GM13976 (cell line): ENCODE measurements around the gene SMIM22.
"Not testable (repeated sequence)": the region's sequence is repeated elsewhere in the genome, so short reads cannot be mapped to it uniquely, and the experiment has no call there.

Experiments used
- DNase-seq: peaks from one replicate; pipeline ENCODE4 v3.0.0; 2012; ENCODE audit warnings: low spot score
- CTCF ChIP-seq: IDR thresholded peaks from 2 replicates; pipeline ENCODE4 v1.5.1; 2012; ENCODE audit warnings: borderline replicate concordance, mild to moderate bottlenecking; ENCODE audit not compliant: insufficient read depth; ENCODE audit errors: extremely low read depth, missing control alignments, control extremely low read depth
- in situ Hi-C: fragments of 300-500 bp; cut with MboI; formaldehyde crosslinking; loops from one replicate; pipeline ENCODE4 v1.12.0; 2022; ENCODE audit warnings: low sequenced_read_pairs, mixed read lengths, inconsistent platforms; ENCODE audit not compliant: unreplicated experiment

Gene SMIM22

GRCh38 chr16:4777339-4778049, 17.7 kb upstream of the SMIM22 start:
- no peak for TF ChIP-seq CTCF
- no peak for DNase-seq
- in situ Hi-C loops, result no loop called here

- DNase-seq, result no peak
- no peak for TF ChIP-seq CTCF
- in situ Hi-C loops, result no loop called here
These were observed 17.1 kb upstream of the SMIM22 start for GRCh38 chr16:4778050-4778392.

GRCh38 chr16:4780235-4780634, 14.9 kb upstream of the SMIM22 start:
- no peak for DNase-seq
- in situ Hi-C loops, result no loop called here
- no peak for TF ChIP-seq CTCF

- in situ Hi-C loops, result no loop called here
These were observed 11.8 kb upstream of the SMIM22 start for GRCh38 chr16:4783251-4783950.

GRCh38 chr16:4783951-4784336, 11.2 kb upstream of the SMIM22 start:
- in situ Hi-C loops, result no loop called here
- DNase-seq, result no peak
- no peak for TF ChIP-seq CTCF

More at GRCh38 chr16:4783251-4783950, 11.8 kb upstream of the SMIM22 start:
- no peak for DNase-seq
- no peak for TF ChIP-seq CTCF

GRCh38 chr16:4784444-4784987, 10.7 kb upstream of the SMIM22 start:
- in situ Hi-C loops, DNase-seq: not testable (repeated sequence)
